Hippocampal formation (tissue), 2 donors: ENCODE data around the gene SCAND1.

Experiments used
- DNase-seq, 2 donors: peaks; one replicate each; lab custom pipeline; 2025; lab: John Stamatoyannopoulos, UW

SCAND1 gene

DNA sequence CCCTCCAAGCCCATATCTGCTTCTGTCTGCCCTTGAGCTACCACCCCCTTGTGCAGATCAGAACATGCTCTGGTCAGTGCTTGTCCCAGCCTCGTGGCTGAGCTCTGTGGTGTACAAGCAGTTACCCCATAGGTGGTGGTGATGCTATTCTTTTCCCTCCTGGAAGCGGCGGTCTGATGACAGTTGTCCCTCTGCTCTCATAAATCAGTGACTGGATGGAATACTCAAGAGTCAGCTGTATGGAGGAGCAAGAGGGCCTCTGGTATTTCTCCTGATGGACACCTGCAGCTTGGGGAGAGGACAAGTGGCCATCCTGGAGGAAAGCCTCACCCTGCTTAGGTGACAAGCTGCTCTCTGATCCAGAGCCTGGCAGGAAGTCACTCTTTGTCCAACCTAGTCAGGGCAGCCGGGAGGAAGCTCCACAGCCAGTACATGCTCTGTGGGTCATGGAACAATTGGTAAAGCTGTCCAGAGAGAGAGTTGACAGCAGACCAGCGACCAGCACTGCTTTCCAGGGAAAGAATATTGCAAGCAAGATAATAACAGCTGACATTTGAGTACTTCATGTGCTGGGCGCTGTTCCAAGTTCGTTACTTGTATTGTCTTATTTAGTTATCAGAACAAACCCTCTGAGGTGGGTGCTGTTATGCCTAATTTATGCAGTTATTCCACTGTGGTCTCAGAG lies 47.1 kb downstream of the SCAND1 start:
- no peak for DNase-seq

DNA sequence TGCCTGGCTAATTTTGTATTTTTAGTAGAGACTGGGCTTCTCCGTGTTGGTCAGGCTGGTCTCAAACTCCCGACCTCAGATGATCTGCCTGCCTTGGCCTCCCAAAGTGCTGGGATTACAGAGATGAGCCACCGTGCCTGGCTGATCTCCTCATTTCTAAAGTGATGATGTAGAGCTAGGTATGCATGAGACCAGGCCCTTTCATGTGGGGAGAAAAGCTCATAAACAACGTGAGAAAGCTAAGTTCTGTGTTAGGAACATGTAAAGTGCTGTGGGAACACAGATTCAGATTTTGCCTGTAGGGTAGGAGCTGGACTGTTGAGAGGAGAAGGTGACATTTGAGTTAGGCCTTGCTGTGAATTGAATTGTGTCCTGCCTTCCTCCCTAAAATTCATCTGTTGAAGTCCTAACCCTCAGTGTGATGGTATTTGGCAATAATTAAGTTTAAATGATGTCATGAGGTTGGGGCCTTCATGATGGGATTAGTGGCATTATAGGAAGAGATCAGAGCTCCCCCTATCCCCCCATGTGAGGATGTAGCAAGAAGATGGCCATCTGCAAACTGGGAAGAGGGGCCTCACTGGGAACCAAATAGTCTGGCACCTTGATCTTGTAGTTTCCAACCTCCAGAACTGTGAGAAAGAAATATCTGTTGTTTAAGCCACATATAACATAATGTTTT lies 49.2 kb downstream of the SCAND1 start:
- DNase-seq, result no peak

DNA sequence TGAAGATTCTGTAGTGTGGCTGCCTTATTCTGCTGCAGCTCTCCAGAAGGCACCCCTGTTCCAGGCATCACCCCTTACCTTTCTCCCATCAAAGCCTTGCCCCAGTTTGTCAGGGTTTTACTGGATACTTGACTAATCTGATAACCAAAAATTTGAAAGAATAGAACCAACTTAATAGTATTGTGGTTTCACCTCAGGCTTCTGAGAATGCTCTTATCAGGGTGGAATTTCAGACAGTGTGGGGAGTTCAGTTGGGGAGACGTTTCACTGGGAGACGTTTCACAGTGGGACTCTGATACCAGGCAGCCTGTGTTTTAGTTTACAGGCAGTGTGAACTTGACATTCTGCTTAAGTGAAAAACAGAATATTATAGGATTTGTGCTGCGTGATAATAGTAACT lies 50.5 kb downstream of the SCAND1 start:
- no peak for DNase-seq
